Neural progenitor cell (in vitro differentiated cells): ENCODE measurements around the gene KRTAP10-6.
"Not testable (repeated sequence)": the region's sequence is repeated elsewhere in the genome, so short reads cannot be mapped to it uniquely, and the experiment has no call there.

ENCODE experiments used
- CTCF ChIP-seq: fragments of 200-600 bp; sonication (generic); IDR thresholded peaks from 2 replicates; pipeline ENCODE4 v1.5.1; 2017; ENCODE audit warnings: antibody characterized with exemption, mild to moderate bottlenecking
- EZH2phosphoT487 ChIP-seq: fragments of 200-600 bp; sonication (generic); IDR thresholded peaks from 2 replicates; pipeline ENCODE4 v1.6.1; 2017; ENCODE audit warnings: antibody characterized with exemption

- TF ChIP-seq CTCF, EZH2phosphoT487: not testable (repeated sequence)
Observed at GRCh38 chr21:44627831-44628233, 35.5 kb upstream of the KRTAP10-6 start.
